Gastroesophageal sphincter (tissue), 4 donors: Measurements from ENCODE around the gene MAP3K3. TPM values are rescaled to one million over a fixed set of nuclear protein-coding genes. Genes with fewer than 3 reads are reported as not detected.

Experiments
- ATAC-seq: fragments of 150-250 bp; one replicate; pipeline ENCODE4 v1.9.1; 2016; ENCODE audit warnings: mild to moderate bottlenecking, moderate library complexity
- H3K27ac ChIP-seq, 4 donors: fragments of 200-600 bp; sonication (generic) in 3 of 4; 1 replicate in 3 of 4; 2 replicates in 1 of 4; pipeline ENCODE4 v1.5.1; 2016 to 2019
- H3K27me3 ChIP-seq: fragments of 200-600 bp; sonication (generic); one replicate; pipeline ENCODE4 v1.5.1; 2019
- H3K36me3 ChIP-seq, 2 donors: fragments of 200-600 bp; sonication (generic); one replicate each; pipeline ENCODE4 v1.5.1; 2019; ENCODE audit warnings: control low read depth in 1 of 2
- H3K4me1 ChIP-seq, 3 donors: fragments of 200-600 bp; sonication (generic); 1 replicate in 2 of 3; 2 replicates in 1 of 3; pipeline ENCODE4 v1.5.1; 2016 to 2019; ENCODE audit warnings: control low read depth in 2 of 3
- H3K4me3 ChIP-seq, 2 donors: fragments of 200-600 bp; sonication (generic); one replicate each; pipeline ENCODE4 v1.5.1; 2019; ENCODE audit warnings: mild to moderate bottlenecking in 1 of 2, moderate library complexity in 1 of 2
- H3K9me3 ChIP-seq, 3 donors: fragments of 200-600 bp; sonication (generic); one replicate each; pipeline ENCODE4 v1.5.1; 2017 to 2019; ENCODE audit warnings: control low read depth in 2 of 3
- EP300 ChIP-seq: sonication (generic); formaldehyde crosslinking; IDR thresholded peaks from one replicate; pipeline ENCODE4 v1.6.1; 2017; ENCODE audit warnings: antibody characterized with exemption, mild to moderate bottlenecking
- POLR2A ChIP-seq, 2 donors: fragments of 450-650 bp; IDR thresholded peaks; one replicate each; pipeline ENCODE4 v1.6.1; 2017; ENCODE audit warnings: antibody characterized with exemption in 2 of 2, mild to moderate bottlenecking in 2 of 2, moderate library complexity in 1 of 2
- POLR2AphosphoS5 ChIP-seq: sonication (generic); formaldehyde crosslinking; IDR thresholded peaks from one replicate; pipeline ENCODE4 v1.6.1; 2017; ENCODE audit warnings: antibody characterized with exemption
- WGBS, 2 donors: methylation state at CpG; one replicate each; pipeline ENCODE4 v1.1.5; 2018; ENCODE audit warnings: low coverage in 1 of 2; 5-methylcytosine and 5-hydroxymethylcytosine counted together
- total RNA-seq, 4 donors: library from RNA; depleted of rRNA; stranded (reverse); fragments of >200 nt; gene quantifications; one replicate each; pipeline ENCODE4 v1.1.0, GENCODE V29; 2016
- TF ChIP-seq, protein P1 (sequence below), 4 experiments: fragments of 200-600 bp in 2 of 4; fragments of 450-650 bp in 2 of 4; sonication (generic) in 1 of 4; IDR thresholded peaks; one replicate each; pipeline ENCODE4 v1.5.1; 2017 to 2019; ENCODE audit warnings: antibody characterized with exemption in 4 of 4, mild to moderate bottlenecking in 2 of 4, moderate library complexity in 2 of 4

MAP3K3 gene
- total RNA-seq, 4 donors from 2014 or later = 64.9 to 108 (median 85.7) TPM

DNA sequence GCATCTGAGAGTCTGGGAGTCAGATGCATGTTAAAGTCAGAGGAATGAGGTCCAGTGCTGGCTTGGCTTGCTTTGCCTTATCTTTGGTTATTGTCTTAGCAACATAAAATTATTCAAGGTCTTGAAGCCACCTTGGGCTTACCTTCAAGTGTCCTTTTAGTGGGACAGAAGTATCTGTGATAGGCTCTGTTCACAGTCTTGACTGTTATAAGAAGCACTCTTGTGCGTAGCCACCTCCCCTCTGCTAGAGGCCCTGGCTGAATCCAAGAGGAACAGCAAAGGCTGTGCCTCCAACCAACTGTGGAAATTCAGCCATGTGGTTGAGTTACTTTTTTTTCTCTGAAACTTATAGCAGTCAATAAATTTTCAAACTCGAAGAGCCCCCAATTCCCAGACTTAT lies 8.6 kb upstream of the MAP3K3 start:
- Histone ChIP-seq H3K9me3 (no peaks in the 10 kb centered on the region), H3K4me1 (no peaks in the 10 kb centered on the region), H3K36me3 (peaks cover 0 to 26% of the 10 kb centered on the region in 2 donors), H3K4me3 (no peak overlapping the region), H3K27me3 (no peaks in the 10 kb centered on the region), H3K27ac (no peak overlapping the region)
- TF ChIP-seq POLR2A (IDR thresholded peaks at IDR 0.05) = no peak
- TF ChIP-seq, protein P1, sequence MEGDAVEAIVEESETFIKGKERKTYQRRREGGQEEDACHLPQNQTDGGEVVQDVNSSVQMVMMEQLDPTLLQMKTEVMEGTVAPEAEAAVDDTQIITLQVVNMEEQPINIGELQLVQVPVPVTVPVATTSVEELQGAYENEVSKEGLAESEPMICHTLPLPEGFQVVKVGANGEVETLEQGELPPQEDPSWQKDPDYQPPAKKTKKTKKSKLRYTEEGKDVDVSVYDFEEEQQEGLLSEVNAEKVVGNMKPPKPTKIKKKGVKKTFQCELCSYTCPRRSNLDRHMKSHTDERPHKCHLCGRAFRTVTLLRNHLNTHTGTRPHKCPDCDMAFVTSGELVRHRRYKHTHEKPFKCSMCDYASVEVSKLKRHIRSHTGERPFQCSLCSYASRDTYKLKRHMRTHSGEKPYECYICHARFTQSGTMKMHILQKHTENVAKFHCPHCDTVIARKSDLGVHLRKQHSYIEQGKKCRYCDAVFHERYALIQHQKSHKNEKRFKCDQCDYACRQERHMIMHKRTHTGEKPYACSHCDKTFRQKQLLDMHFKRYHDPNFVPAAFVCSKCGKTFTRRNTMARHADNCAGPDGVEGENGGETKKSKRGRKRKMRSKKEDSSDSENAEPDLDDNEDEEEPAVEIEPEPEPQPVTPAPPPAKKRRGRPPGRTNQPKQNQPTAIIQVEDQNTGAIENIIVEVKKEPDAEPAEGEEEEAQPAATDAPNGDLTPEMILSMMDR (IDR thresholded peaks at IDR 0.05) = no peak
- TF ChIP-seq POLR2AphosphoS5 = no peak
- no peak for TF ChIP-seq EP300
- WGBS, 2 donors = 80 to 100% methylated on average over 1 of the region's 2 CpGs
- ATAC-seq = no peak

DNA sequence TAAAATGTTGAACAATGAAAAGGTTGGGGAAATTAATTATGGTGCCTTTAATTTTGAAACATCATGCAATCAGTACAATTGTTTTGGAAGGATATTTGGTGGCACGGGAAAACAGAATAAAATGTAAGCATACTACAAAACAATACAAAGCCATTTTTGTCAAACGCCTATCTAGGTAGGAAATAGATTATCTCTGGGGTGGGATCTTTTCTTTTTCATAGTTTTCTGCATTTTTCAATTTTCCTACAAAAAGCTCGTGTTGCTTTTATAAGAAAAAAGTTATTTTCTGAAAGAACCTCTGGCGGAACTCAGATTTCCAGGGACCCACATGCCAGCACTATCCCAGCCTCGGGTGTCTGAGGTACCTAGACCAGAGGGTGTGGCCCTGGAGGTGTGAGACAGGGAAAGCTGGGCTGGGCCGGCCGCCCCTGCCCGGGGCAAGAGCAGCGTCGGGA lies 961 bp upstream of the MAP3K3 start:
- Histone ChIP-seq H3K4me3 (peak overlapping the region; percentile 47 to 89), H3K9me3 (no peaks in the 10 kb centered on the region), H3K27ac (peak overlapping the region; percentile 60 to 99 (median 93)), H3K27me3 (no peaks in the 10 kb centered on the region), H3K36me3 (no peaks in the 10 kb centered on the region), H3K4me1 (peaks cover 12 to 38% (median 19%) of the 10 kb centered on the region in 3 donors)
- ATAC-seq = no peak
- 13 to 14% methylated on average over 3 to 4 of the region's 10 CpGs for WGBS, 2 donors
- TF ChIP-seq EP300 (no peak), POLR2AphosphoS5 (no peak), POLR2A (IDR thresholded peaks at IDR 0.05) (no peak)
- TF ChIP-seq, protein P1 (IDR thresholded peaks at IDR 0.05) = no peak

DNA sequence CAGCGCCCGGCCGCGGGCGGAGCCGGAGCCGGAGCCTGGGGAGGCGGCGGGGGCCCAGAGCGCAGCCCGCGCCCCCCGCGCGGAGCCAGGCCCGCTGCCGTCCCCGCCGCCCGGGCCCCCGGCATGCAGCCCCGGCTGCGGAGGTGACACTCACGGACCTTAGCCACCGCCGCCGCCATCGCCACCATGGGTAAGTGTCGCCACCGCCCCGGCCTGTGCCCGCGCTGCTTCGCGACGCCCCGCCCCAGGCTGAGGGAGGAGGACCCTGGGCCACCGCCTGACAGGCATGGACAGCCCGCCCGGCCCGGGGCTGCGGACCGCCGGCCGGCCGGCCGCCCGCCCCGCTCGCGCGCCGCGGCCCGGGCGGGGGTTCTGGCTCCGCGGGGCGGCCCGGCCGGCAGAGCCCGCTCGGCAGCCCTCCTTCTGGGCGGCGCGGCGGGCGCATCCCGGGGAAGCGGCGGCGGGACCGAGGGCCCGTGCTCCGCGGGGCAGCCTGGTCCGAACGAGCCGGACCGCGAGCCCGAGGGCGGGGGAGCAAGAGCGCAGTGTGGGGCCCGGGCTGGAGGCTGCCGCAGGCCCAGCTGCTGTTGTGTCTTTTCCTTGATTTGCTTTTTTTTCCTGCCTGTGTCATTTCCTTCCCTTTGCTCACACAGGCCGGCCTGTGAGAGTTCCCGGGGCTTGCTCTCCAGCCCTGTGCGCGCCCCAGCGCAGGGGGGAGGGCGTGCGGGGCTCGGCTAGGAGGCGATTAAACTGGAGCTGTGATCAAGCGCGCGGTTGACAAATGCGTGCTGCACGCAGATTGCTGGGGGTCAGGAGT lies 565 bp downstream of the MAP3K3 start:
- WGBS, 2 donors = 0% methylated on average over 4 to 5 of the region's 100 CpGs
- no peaks in the 10 kb centered on the region for H3K9me3 ChIP-seq
- TF ChIP-seq EP300 (no peak), POLR2AphosphoS5 (no peak), POLR2A (IDR thresholded peaks at IDR 0.05) (no peak)
- TF ChIP-seq, protein P1 (IDR thresholded peaks at IDR 0.05) = no peak
- no peaks in the 10 kb centered on the region for H3K27me3 ChIP-seq
- ATAC-seq = peak; percentile 47
- H3K27ac ChIP-seq = peak overlapping the region; percentile 72 to 99 (median 93)
- H3K36me3 ChIP-seq = no peaks in the 10 kb centered on the region
- peak overlapping the region; percentile 86 to 89 for H3K4me3 ChIP-seq
- H3K4me1 ChIP-seq = peaks cover 12 to 54% (median 26%) of the 10 kb centered on the region in 3 donors

DNA sequence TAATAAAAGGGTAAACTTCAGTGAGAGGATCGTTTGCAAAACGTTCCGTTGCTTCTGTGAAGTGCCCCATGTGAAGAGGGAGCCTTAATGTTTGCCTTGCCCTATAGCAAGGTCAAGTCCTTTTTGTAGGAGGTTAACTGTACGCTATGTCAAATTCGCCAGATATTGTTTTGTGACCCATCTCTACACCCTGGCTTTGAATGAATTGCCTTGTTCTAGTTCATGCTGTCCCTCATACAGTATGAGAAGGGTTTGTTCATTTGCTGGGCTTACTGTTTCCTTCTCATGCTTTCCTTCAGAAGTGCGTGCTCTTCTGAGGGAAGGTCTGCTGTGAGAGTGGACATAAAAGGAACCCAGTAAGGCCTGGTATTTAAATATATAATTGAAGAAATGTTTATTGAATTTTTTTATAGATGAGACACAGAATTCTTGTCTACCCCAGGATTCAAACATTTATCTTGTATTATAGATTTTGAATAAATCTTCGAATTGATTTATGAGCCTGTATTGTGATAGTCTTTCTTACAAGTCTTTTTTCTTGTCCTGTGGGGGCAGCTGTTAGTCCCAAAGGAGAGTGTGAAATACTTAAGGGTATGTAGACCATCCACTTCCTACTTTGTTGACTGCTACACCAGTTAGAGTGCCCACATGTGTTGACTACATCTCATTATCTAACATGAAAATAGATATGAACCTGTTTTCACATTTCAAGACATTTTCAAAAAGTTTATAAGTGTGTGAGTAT lies 1.7 kb downstream of the MAP3K3 start:
- Histone ChIP-seq H3K9me3 (no peaks in the 10 kb centered on the region), H3K36me3 (peaks cover under 1 to 3% of the 10 kb centered on the region in 2 donors), H3K4me1 (peaks cover 12 to 63% (median 26%) of the 10 kb centered on the region in 3 donors), H3K4me3 (peak overlapping the region; percentile 86 to 89), H3K27me3 (no peaks in the 10 kb centered on the region), H3K27ac (peak overlapping the region in 3 of 4 donors; percentile 91 to 99 (median 95))
- no peak for ATAC-seq
- 29 to 32% methylated on average over 7 of the region's 7 CpGs for WGBS, 2 donors
- TF ChIP-seq POLR2AphosphoS5 (no peak), POLR2A (IDR thresholded peaks at IDR 0.05) (no peak), EP300 (no peak)
- TF ChIP-seq, protein P1 (IDR thresholded peaks at IDR 0.05) = no peak
